Ascending aorta (tissue), 2 donors: ENCODE data around the gene CDH23. TPM values are rescaled to one million over a fixed set of nuclear protein-coding genes. Genes with fewer than 3 reads are reported as not detected.
A peak's percentile ranks its signal among the peaks of the same experiment; 100 is the strongest.
"Not testable (repeated sequence)": the region's sequence is repeated elsewhere in the genome, so short reads cannot be mapped to it uniquely, and the experiment has no call there.

Source experiments
- DNase-seq, 2 donors: peaks; one replicate each; pipeline ENCODE4 v3.0.0-alpha.2; 2019; ENCODE audit warnings: low spot score in 2 of 2
- H3K27ac ChIP-seq, 2 donors: fragments of 200-600 bp; sonication (generic); one replicate each; pipeline ENCODE4 v1.5.1; 2016 to 2017; ENCODE audit warnings: mild to moderate bottlenecking in 1 of 2
- H3K27me3 ChIP-seq: fragments of 200-600 bp; sonication (generic); one replicate; pipeline ENCODE4 v1.5.1; 2017
- H3K36me3 ChIP-seq, 2 donors: fragments of 200-600 bp; sonication (generic); one replicate each; pipeline ENCODE4 v1.5.1; 2016
- H3K4me1 ChIP-seq, 2 donors: fragments of 200-600 bp; sonication (generic); one replicate each; pipeline ENCODE4 v1.5.1; 2016 to 2017; ENCODE audit warnings: mild to moderate bottlenecking in 1 of 2
- H3K4me3 ChIP-seq, 2 donors: fragments of 200-600 bp; sonication (generic); one replicate each; pipeline ENCODE4 v1.5.1; 2016 to 2017; ENCODE audit warnings: mild to moderate bottlenecking in 1 of 2
- H3K9me3 ChIP-seq, 2 donors: fragments of 200-600 bp; sonication (generic); one replicate each; pipeline ENCODE4 v1.5.1; 2016
- intact Hi-C: fragments of 100-400 bp; cut with DNase I; formaldehyde crosslinking; loops from one replicate; pipeline ENCODE4 v1.15.1; 2023
- total RNA-seq: library from RNA; depleted of rRNA; stranded (reverse); fragments of >200 nt; gene quantifications from one replicate; pipeline ENCODE4 v1.1.0, GENCODE V29; 2016
- TF ChIP-seq, protein P1 (sequence below), 3 experiments: fragments of 200-600 bp in 2 of 3; fragments of 450-650 bp in 1 of 3; sonication (generic) in 2 of 3; IDR thresholded peaks; one replicate each; pipeline ENCODE4 v1.5.1; 2016 to 2019; ENCODE audit warnings: antibody characterized with exemption in 3 of 3, mild to moderate bottlenecking in 1 of 3, moderate library complexity in 1 of 3

CDH23 gene
- total RNA-seq, 1 donor from 2014 or later: 40.9 TPM

DNA sequence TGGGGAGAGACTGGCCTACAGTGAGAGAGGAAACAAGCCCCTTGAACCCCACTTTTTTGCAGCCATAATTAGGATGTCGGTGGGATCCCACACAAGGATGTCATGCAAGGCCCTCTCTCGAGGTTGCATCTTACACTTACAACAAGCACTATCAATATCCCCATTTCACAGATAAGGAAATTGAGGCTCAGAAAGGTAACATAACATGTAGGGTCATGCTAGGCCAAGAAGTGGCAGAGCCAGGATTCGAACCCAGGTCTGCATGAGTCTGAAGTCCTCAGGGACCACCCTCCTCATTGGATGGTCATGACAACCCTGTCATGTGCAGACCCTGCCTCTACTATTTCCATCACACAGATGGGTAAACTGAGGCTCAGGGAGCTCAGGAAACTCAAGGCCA is 199.4 kb downstream of the CDH23 start:
- H3K9me3 ChIP-seq: no peaks in the 10 kb centered on the region
- H3K36me3 ChIP-seq: no peaks in the 10 kb centered on the region
- H3K27me3 ChIP-seq: no peaks in the 10 kb centered on the region
- H3K4me1 ChIP-seq: no peaks in the 10 kb centered on the region
- intact Hi-C loops: no loop called here
- no peak for DNase-seq
- TF ChIP-seq, protein P1, sequence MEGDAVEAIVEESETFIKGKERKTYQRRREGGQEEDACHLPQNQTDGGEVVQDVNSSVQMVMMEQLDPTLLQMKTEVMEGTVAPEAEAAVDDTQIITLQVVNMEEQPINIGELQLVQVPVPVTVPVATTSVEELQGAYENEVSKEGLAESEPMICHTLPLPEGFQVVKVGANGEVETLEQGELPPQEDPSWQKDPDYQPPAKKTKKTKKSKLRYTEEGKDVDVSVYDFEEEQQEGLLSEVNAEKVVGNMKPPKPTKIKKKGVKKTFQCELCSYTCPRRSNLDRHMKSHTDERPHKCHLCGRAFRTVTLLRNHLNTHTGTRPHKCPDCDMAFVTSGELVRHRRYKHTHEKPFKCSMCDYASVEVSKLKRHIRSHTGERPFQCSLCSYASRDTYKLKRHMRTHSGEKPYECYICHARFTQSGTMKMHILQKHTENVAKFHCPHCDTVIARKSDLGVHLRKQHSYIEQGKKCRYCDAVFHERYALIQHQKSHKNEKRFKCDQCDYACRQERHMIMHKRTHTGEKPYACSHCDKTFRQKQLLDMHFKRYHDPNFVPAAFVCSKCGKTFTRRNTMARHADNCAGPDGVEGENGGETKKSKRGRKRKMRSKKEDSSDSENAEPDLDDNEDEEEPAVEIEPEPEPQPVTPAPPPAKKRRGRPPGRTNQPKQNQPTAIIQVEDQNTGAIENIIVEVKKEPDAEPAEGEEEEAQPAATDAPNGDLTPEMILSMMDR (IDR thresholded peaks at IDR 0.05): no peak
- no peak overlapping the region for H3K27ac ChIP-seq
- no peak overlapping the region for H3K4me3 ChIP-seq

DNA sequence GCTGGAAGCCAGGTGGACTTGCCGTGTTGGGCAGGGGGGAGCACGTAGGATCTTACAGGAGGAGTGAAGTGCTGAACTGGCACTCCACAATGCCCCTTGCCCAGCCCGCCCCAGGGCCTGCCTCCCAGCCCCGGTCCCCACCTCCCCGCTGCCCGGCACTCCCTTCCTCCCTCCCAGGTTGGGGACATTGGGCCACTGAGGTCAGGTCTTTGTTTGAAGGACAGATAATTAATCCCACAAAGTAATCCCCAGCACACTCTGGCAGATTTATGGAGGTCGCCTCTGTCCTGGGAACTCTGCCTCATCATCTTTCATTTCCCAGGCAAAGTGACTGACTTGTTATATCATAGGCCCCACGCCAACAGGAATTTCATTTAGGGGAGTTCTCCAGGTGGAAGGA is 200.0 kb downstream of the CDH23 start:
- intact Hi-C loops: no loop called here
- H3K9me3 ChIP-seq: no peaks in the 10 kb centered on the region
- DNase-seq: no peak
- H3K4me1 ChIP-seq: no peaks in the 10 kb centered on the region
- H3K4me3 ChIP-seq: no peak overlapping the region
- no peaks in the 10 kb centered on the region for H3K36me3 ChIP-seq
- TF ChIP-seq, protein P1 (IDR thresholded peaks at IDR 0.05): no peak
- H3K27me3 ChIP-seq: no peaks in the 10 kb centered on the region
- H3K27ac ChIP-seq: no peak overlapping the region

DNA sequence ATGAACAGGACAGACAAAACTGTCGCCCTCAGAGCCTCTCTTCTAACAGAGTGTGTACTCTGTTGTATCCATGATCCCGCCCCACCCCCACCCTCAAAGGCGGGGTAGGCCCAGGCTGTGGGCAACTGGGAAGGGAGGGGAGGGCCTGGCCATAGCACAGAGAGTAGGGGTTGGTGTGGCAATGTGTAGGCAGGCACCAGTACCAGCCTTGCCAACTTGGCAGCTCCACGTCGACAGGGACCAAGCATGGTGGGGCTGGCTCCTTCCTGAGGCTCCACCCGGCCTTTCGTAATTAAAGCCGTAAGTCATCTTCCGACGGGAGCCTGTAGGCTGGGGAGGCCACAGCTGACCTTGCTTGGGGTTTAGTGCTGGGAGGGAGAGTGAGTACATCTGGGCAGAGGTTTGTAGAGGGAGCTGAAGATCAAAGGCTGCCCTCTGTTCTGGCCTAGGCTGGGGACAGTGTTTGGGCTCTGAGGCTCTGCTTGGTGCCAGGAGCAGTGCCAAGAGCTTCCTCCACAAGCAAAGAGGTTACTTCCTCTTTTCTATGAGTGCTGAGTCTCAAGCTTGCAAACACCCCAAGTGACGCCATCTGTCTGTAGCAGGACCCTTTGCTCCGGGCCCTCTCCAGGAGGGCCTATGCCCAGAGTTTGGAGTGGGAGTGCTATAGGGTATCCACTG is 201.2 kb downstream of the CDH23 start:
- intact Hi-C loops: no loop called here
- peak overlapping the region; percentile 63 to 64 for H3K27ac ChIP-seq
- peak; percentile 18 to 71 for DNase-seq
- H3K4me1 ChIP-seq: no peaks in the 10 kb centered on the region
- H3K36me3 ChIP-seq: no peaks in the 10 kb centered on the region
- H3K27me3 ChIP-seq: no peaks in the 10 kb centered on the region
- TF ChIP-seq, protein P1 (IDR thresholded peaks at IDR 0.05): no peak
- no peaks in the 10 kb centered on the region for H3K9me3 ChIP-seq
- no peak overlapping the region for H3K4me3 ChIP-seq

DNA sequence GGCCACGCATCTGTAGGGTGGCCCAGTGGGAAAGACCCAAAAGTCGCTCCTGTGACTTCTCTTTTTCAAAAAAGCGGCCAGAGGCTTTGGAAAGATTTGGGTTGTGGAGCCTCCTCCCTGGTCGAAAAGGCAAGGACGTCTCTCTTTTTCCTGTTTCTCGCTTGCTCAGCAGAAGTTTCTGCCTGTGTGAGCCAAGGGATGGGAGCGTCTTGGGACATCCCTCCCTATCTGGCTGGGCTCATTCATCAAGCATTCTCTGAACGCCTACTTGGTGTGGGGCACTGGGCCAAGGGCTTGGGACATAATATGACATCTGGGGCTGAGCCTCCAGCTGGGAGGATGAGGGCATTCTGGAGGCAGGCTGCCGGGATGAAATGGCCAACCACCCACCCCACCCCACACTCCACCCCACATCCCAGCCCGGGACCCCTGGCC is 201.9 kb downstream of the CDH23 start:
- no peaks in the 10 kb centered on the region for H3K27me3 ChIP-seq
- peak; percentile 43 to 86 for DNase-seq
- no peaks in the 10 kb centered on the region for H3K36me3 ChIP-seq
- H3K27ac ChIP-seq: peak overlapping the region; percentile 63 to 64
- no peak overlapping the region for H3K4me3 ChIP-seq
- no peaks in the 10 kb centered on the region for H3K9me3 ChIP-seq
- TF ChIP-seq, protein P1 (IDR thresholded peaks at IDR 0.05): no peak
- intact Hi-C loops: no loop called here
- no peaks in the 10 kb centered on the region for H3K4me1 ChIP-seq

DNA sequence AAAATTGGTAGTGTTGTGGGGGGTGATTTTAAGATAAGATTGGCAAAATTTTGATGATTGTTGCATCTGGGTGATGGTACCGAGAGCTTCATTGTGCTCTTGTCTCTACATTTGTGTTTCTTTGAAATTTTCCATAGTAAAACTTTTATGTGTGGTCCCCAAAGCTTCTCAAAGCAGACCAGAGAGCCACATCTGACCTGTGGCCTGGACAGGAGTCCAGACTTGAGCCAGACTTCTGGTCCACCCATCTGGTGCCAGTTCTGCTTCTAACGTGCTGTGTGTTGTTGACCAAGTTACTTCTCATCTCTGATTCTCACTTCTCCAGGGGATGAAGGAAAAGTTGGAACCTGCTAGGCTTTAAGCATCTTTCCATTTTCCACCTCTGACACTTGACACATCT is 202.8 kb downstream of the CDH23 start:
- TF ChIP-seq, protein P1 (IDR thresholded peaks at IDR 0.05): no peak
- H3K27ac ChIP-seq: no peak overlapping the region
- no peaks in the 10 kb centered on the region for H3K4me1 ChIP-seq
- H3K27me3 ChIP-seq: no peaks in the 10 kb centered on the region
- no peaks in the 10 kb centered on the region for H3K9me3 ChIP-seq
- intact Hi-C loops: no loop called here
- no peaks in the 10 kb centered on the region for H3K36me3 ChIP-seq
- no peak overlapping the region for H3K4me3 ChIP-seq
- DNase-seq: no peak

DNA sequence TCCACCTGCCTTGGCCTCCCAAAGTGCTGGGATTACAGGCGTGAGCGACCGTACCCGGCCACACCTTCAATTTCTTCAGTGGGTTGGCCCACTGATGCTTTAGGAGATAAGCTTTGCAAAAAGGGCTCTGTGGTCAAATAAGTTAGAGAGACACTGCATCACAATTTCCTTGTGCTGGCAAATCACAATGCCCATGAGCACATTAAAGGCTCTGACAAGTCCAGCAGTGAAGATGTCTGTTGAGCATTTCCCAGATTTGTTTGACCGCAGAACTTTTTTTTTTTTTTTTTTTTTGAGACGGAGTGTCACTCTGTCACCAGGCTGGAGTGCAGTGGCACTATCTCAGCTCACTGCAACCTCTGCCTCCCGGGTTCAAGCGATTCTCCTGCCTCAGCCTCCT is 203.5 kb downstream of the CDH23 start:
- H3K4me3 ChIP-seq, intact Hi-C loops, H3K27ac ChIP-seq, H3K9me3 ChIP-seq, H3K27me3 ChIP-seq, H3K36me3 ChIP-seq, H3K4me1 ChIP-seq, DNase-seq: not testable (repeated sequence)
